Measurements from ENCODE around the gene ZNF576.
"Not testable (repeated sequence)": the region's sequence is repeated elsewhere in the genome, so short reads cannot be mapped to it uniquely, and the experiment has no call there.

ZNF576 gene

GRCh38 chr19:43631491-43631890 is 35.1 kb downstream of the ZNF576 start:
- Mint-ChIP-seq H3K9me3 (no peaks in the 10 kb centered on the region), H3K27ac (no peak overlapping the region), H3K27me3 (ENCODE audit: low read depth) (no peaks in the 10 kb centered on the region), H3K4me3 (no peak overlapping the region), H3K4me1 (peaks cover 6% of the 10 kb centered on the region), H3K36me3 (ENCODE audit: low read depth) (peaks cover 19% of the 10 kb centered on the region)
- TF ChIP-seq, protein P1, sequence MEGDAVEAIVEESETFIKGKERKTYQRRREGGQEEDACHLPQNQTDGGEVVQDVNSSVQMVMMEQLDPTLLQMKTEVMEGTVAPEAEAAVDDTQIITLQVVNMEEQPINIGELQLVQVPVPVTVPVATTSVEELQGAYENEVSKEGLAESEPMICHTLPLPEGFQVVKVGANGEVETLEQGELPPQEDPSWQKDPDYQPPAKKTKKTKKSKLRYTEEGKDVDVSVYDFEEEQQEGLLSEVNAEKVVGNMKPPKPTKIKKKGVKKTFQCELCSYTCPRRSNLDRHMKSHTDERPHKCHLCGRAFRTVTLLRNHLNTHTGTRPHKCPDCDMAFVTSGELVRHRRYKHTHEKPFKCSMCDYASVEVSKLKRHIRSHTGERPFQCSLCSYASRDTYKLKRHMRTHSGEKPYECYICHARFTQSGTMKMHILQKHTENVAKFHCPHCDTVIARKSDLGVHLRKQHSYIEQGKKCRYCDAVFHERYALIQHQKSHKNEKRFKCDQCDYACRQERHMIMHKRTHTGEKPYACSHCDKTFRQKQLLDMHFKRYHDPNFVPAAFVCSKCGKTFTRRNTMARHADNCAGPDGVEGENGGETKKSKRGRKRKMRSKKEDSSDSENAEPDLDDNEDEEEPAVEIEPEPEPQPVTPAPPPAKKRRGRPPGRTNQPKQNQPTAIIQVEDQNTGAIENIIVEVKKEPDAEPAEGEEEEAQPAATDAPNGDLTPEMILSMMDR (IDR thresholded peaks at IDR 0.05; ENCODE audit: unreplicated experiment in 3 of 3), result no peak

- Mint-ChIP-seq H3K36me3 (ENCODE audit: low read depth) (peaks cover 7% of the 10 kb centered on the region), H3K9me3 (no peaks in the 10 kb centered on the region), H3K4me1 (peaks cover 16% of the 10 kb centered on the region), H3K4me3 (peak overlapping the region in 1 of 3 experiments; percentile 22), H3K27ac (peak overlapping the region in 2 of 3 experiments; percentile 34 to 50), H3K27me3 (ENCODE audit: low read depth) (peaks cover 7% of the 10 kb centered on the region)
- TF ChIP-seq, protein P1 (IDR thresholded peaks at IDR 0.05; ENCODE audit: unreplicated experiment in 3 of 3), result no peak
Observed at GRCh38 chr19:43633520-43633919, 37.1 kb downstream of the ZNF576 start.

- peaks cover 12% of the 10 kb centered on the region for H3K27me3 Mint-ChIP-seq (ENCODE audit: low read depth)
- no peak overlapping the region for H3K27ac Mint-ChIP-seq
Observed at GRCh38 chr19:43634068-43634467, 37.7 kb downstream of the ZNF576 start.

GRCh38 chr19:43634506-43634871 is 38.1 kb downstream of the ZNF576 start:
- peaks cover 24% of the 10 kb centered on the region for H3K4me1 Mint-ChIP-seq
- peak overlapping the region; percentile 76 to 83 (median 79) for H3K4me3 Mint-ChIP-seq
- H3K27me3 Mint-ChIP-seq (ENCODE audit: low read depth), result peaks cover 15% of the 10 kb centered on the region
- no peaks in the 10 kb centered on the region for H3K9me3 Mint-ChIP-seq
- peak overlapping the region in 2 of 3 experiments; percentile 91 to 98 for H3K27ac Mint-ChIP-seq
- H3K36me3 Mint-ChIP-seq (ENCODE audit: low read depth), result peaks cover 3% of the 10 kb centered on the region
- TF ChIP-seq, protein P1 (IDR thresholded peaks at IDR 0.05; ENCODE audit: unreplicated experiment in 3 of 3), result no peak

More at GRCh38 chr19:43634068-43634467, 37.7 kb downstream of the ZNF576 start:
- TF ChIP-seq, protein P1 (IDR thresholded peaks at IDR 0.05; ENCODE audit: unreplicated experiment in 3 of 3), result no peak
- Mint-ChIP-seq H3K9me3 (no peaks in the 10 kb centered on the region), H3K36me3 (ENCODE audit: low read depth) (peaks cover 4% of the 10 kb centered on the region), H3K4me3 (no peak overlapping the region), H3K4me1 (peaks cover 22% of the 10 kb centered on the region)

DNA sequence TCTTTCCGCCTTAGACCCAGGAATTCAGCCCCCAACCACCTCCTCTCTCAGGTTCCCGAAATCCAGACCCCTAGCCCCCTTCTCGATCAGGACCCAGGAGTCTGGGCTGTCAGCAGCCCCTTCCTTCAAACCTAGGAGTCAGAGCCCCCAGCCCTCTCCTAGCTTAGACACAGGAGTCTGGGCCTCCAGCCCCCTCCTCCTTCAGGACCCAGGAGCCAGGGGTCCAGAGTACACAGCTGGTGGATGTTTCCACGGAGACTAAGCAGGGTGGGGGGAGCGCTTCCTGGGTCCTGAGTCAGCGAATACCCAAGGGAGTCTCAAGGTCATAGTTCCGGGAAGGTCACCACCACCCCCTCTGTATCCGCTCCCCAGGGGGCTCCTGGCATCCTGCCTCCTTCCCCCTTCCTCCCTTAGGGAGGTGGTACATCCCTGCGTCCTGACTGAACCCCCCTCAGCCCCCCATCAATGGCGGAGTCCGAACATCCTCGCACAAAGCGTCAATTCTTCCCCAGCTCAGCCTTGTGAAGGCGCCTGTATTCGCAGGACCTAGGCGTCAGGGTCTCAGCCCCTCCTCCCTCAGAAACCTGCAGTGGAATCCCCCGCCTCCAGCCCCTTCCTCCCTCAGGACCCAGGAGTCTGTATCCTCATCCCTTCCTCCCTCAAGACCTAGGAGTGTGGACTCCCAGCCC is 38.6 kb downstream of the ZNF576 start:
- H3K4me1 Mint-ChIP-seq, result peaks cover 24% of the 10 kb centered on the region
- H3K27ac Mint-ChIP-seq, result peak overlapping the region; percentile 64 to 98 (median 91)
- no peaks in the 10 kb centered on the region for H3K9me3 Mint-ChIP-seq
- peaks cover 15% of the 10 kb centered on the region for H3K27me3 Mint-ChIP-seq (ENCODE audit: low read depth)
- TF ChIP-seq, protein P1 (IDR thresholded peaks at IDR 0.05; ENCODE audit: unreplicated experiment in 3 of 3), result no peak
- H3K36me3 Mint-ChIP-seq (ENCODE audit: low read depth), result peaks cover 3% of the 10 kb centered on the region
- H3K4me3 Mint-ChIP-seq, result peak overlapping the region; percentile 76 to 83 (median 79)

GRCh38 chr19:43635561-43635940 is 39.2 kb downstream of the ZNF576 start:
- H3K9me3 Mint-ChIP-seq; H3K36me3 Mint-ChIP-seq (ENCODE audit: low read depth): not testable (repeated sequence)
- peaks cover 24% of the 10 kb centered on the region for H3K4me1 Mint-ChIP-seq
- H3K4me3 Mint-ChIP-seq, result peak overlapping the region; percentile 76 to 83 (median 79)
- H3K27me3 Mint-ChIP-seq (ENCODE audit: low read depth), result peaks cover 15% of the 10 kb centered on the region
- H3K27ac Mint-ChIP-seq, result peak overlapping the region; percentile 64 to 98 (median 91)
